ENCODE results near the gene SLC9B2. TPM values are rescaled to one million over a fixed set of nuclear protein-coding genes. Genes with fewer than 3 reads are reported as not detected.
"Not testable (repeated sequence)": the region's sequence is repeated elsewhere in the genome, so short reads cannot be mapped to it uniquely, and the experiment has no call there.

SLC9B2 gene
- polyA plus RNA-seq, 1 donor, result 11.8 TPM

DNA sequence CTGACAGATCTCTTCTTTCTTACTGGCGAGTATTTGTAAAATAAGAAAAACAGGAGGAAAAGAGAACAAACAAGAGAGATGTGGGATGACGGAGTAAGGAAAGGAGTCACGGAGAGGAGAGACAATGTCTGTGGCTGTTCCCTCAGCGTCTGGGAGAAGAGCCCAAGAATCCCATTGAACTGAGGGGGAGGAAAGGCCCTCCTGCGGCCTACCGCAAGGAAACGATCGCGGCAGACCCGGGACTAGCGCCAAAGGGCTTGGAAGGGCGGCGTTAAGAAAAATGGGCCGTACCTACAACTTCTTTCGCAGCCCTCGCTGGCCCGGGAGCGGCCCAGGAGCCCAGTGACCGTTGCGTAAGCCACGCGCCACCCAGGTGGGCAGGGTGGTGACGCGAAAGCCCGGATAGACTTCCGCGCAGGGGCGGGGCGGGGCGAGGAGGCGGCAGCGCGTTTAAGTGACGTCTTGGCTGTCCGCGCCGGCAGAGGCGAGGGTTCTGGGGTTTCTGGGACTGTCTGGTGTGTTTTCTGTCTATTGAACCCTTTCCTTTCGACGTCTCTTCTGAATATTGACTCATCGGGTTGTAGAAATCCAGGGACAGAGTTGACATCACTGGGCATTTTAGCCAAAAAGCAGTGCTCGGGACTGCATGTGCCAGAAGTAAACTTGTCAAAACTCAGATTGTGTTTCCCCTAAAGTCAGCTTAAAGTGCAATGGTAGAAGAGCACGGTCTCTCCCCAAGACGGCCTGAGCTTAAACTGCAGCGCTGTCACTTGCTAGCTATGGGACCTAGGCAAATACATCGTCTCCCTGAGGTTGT is 57.0 kb downstream of the SLC9B2 start, which contains the start of gene SLC9B1:
Gene SLC9B1, minus strand, starts transcription at position 398 of the 817 bp plus-strand sequence. CDS start 27,994 bp downstream, outside the sequence.
- DNase-seq (ENCODE audit: low read depth), result peak; percentile 81

GRCh38 chr4:103018391-103019307 is 57.9 kb downstream of the SLC9B2 start:
- no peak for DNase-seq (ENCODE audit: low read depth)

- no peak for DNase-seq (ENCODE audit: low read depth)
Observed at GRCh38 chr4:103012551-103012950, 64.0 kb downstream of the SLC9B2 start.

DNA sequence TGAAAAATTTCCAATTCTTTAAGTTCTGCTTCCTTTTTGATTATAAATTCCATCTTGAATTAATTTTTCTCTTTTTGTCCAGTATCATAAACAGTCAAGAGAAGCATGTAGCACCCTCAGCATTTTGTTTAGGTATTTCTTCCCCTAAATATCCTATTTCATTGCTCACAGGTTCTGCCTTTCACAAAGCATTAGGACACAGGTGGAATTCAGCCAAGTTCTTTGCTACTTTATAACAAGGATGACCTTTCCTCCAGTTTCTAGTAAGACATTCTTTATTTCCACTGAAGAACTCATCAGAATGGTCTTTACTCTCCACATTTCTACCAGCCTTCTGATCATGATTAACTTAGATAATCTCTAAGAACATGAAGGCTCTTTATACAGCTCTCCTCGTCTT is 64.5 kb downstream of the SLC9B2 start:
- no peak for DNase-seq (ENCODE audit: low read depth)

GRCh38 chr4:103011378-103012025 is 65.1 kb downstream of the SLC9B2 start:
- no peak for DNase-seq (ENCODE audit: low read depth)

- DNase-seq (ENCODE audit: low read depth), result no peak
Observed at GRCh38 chr4:103010804-103011203, 65.8 kb downstream of the SLC9B2 start.

DNA sequence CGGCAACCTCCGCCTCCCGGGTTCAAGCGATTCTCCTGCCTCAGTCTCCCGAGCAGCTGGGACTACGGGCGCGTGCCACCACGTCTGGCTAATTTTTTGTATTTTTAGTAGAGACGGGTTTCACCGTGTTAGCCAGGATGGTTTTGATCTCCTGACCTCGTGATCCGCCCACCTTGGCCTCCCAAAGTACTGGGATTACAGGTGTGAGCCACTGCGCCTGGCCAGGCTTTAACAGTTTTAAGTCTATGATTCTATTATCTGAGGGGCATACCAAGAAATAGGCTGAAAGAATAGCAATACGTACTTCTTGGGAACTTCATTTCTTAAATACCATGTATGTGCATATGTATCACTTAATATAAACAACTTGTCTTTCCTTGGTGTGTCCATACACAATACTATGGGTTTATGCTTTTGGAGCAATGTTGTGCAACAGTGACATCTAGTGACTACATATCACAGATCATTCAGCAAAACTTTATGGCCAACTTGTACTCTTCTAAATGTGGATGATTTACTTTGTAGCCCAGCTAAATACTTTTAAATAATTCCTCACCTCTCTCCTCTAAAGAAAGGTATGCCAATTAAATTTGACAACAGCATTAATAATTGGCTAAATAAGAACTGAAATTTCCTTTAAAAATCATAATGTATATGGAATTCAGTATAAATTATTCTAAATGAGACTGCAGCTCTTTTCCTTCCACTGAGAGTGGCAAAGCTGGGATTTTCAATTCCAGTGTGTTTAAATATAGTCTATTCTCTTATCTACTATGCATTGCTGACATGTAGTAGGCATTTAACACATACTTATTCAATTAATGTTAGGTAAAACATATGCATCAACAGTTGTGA is 67.5 kb downstream of the SLC9B2 start:
- DNase-seq (ENCODE audit: low read depth), result peak; percentile 66

GRCh38 chr4:103002551-103002950 is 74.0 kb downstream of the SLC9B2 start:
- no peak for DNase-seq (ENCODE audit: low read depth)

- DNase-seq (ENCODE audit: low read depth), result no peak
Observed at GRCh38 chr4:102994803-102995202, 81.8 kb downstream of the SLC9B2 start.

- DNase-seq (ENCODE audit: low read depth), result not testable (repeated sequence)
Observed at GRCh38 chr4:102993985-102994384, 82.6 kb downstream of the SLC9B2 start.

GRCh38 chr4:102988429-102989020 is 88.0 kb downstream of the SLC9B2 start:
- DNase-seq (ENCODE audit: low read depth), result no peak

DNA sequence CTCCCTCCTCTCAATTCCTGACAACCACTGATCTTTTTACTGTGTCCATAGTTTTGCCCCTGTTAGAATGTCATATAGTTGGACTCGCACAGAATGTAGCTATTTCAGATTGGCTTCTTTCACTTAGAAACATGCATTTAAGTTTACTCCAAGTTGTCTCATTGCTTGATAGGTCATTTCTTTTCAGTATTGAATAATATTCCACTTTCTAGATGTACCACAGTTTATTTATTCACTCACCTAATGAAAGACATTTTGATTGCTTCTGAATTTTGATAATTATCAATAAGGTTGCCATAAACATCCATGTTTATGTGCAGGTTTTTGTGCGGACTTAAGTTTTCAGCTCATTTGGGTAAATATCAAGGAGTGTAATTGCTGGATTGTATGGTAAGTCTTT is 95.6 kb downstream of the SLC9B2 start:
- DNase-seq (ENCODE audit: low read depth), result no peak

Other genes with a start within 250 kb of the SLC9B2 start
- 267 TPM for gene UBE2D3, start 249.2 kb downstream of the SLC9B2 start, polyA plus RNA-seq (ENCODE audit: insufficient read length)
- gene CISD2, start 207.8 kb downstream of the SLC9B2 start, polyA plus RNA-seq (ENCODE audit: insufficient read length), result 22.3 TPM
- 1.5 TPM for gene SLC9B1, start 57.1 kb downstream of the SLC9B2 start, polyA plus RNA-seq (ENCODE audit: insufficient read length)
- gene BDH2, start 23.1 kb upstream of the SLC9B2 start, polyA plus RNA-seq (ENCODE audit: insufficient read length), result 38.0 TPM
- gene CENPE, start 121.6 kb upstream of the SLC9B2 start, polyA plus RNA-seq (ENCODE audit: insufficient read length), result 4.3 TPM